CD14-positive monocyte (primary cell): ENCODE data around the gene PITRM1. TPM values are rescaled to one million over a fixed set of nuclear protein-coding genes. Genes with fewer than 3 reads are reported as not detected.
A peak's percentile ranks its signal among the peaks of the same experiment; 100 is the strongest.

Experiments used
- DNase-seq, 3 donors: peaks; one replicate each; pipeline ENCODE4 v3.0.0-alpha.2; 2011 to 2022
- H2AFZ ChIP-seq: 2 replicates; pipeline ENCODE4 v1.6.0; 2012; ENCODE audit warnings: mild to moderate bottlenecking, low read depth, low read length, inconsistent platforms; ENCODE audit not compliant: insufficient read depth, poor library complexity, severe bottlenecking
- H3K27ac ChIP-seq, 2 donors: 1 replicate in 1 of 2; 2 replicates in 1 of 2; pipeline ENCODE4 v1.5.1; 2012 to 2013; ENCODE audit warnings: low read length in 2 of 2, control low read depth in 1 of 2, inconsistent platforms in 1 of 2, low read depth in 1 of 2, mild to moderate bottlenecking in 1 of 2
- H3K27me3 ChIP-seq, 2 donors: one replicate each; pipeline versions ENCODE4 v1.6.0 to v1.6.1; 2011 to 2013; ENCODE audit warnings: low read length in 2 of 2; ENCODE audit not compliant: control insufficient read depth in 2 of 2, insufficient read depth in 2 of 2
- H3K36me3 ChIP-seq, 2 donors: replicated peaks in 1 of 2; 1 replicate in 1 of 2; 2 replicates in 1 of 2; pipeline versions ENCODE4 v1.5.1 to v1.6.1; 2012 to 2013; ENCODE audit warnings: low read length in 2 of 2, control low read depth in 1 of 2, inconsistent platforms in 1 of 2, mild to moderate bottlenecking in 1 of 2; ENCODE audit not compliant: insufficient read depth in 2 of 2, control insufficient read depth in 1 of 2
- H3K4me1 ChIP-seq, 2 donors: 1 replicate in 1 of 2; 2 replicates in 1 of 2; pipeline versions ENCODE4 v1.5.1 to v1.6.1; 2012 to 2013; ENCODE audit warnings: low read length in 2 of 2, control low read depth in 1 of 2, inconsistent platforms in 1 of 2, mild to moderate bottlenecking in 1 of 2, moderate library complexity in 1 of 2; ENCODE audit not compliant: insufficient read depth in 2 of 2, control insufficient read depth in 1 of 2
- H3K4me2 ChIP-seq: replicated peaks from 2 replicates; pipeline ENCODE3; 2012; ENCODE audit warnings: low read length, moderate library complexity, mild to moderate bottlenecking; ENCODE audit not compliant: poor library complexity, severe bottlenecking; ENCODE audit errors: extremely low read depth
- H3K4me3 ChIP-seq, 3 experiments: fragments of 200-600 bp in 1 of 3; sonication (generic) in 1 of 3; replicated peaks in 1 of 3; 1 replicate in 2 of 3; 2 replicates in 1 of 3; pipeline ENCODE4 v1.5.1; 2011 to 2013; ENCODE audit warnings: low read length in 3 of 3, mild to moderate bottlenecking in 3 of 3, control low read depth in 2 of 3, low read depth in 2 of 3, inconsistent platforms in 1 of 3, moderate library complexity in 1 of 3
- H3K79me2 ChIP-seq: 2 replicates; pipeline ENCODE4 v1.6.0; 2012; ENCODE audit warnings: mild to moderate bottlenecking, control low read depth, inconsistent platforms, low read length, moderate library complexity; ENCODE audit not compliant: insufficient read depth
- H3K9ac ChIP-seq: 2 replicates; pipeline ENCODE4 v1.6.0; 2017; ENCODE audit warnings: low read length, mild to moderate bottlenecking; ENCODE audit not compliant: insufficient read depth, poor library complexity, severe bottlenecking
- H3K9me3 ChIP-seq, 2 donors: replicated peaks in 1 of 2; 1 replicate in 1 of 2; 2 replicates in 1 of 2; pipeline versions ENCODE4 v1.5.1 to v1.6.1; 2012 to 2013; ENCODE audit warnings: low read length in 2 of 2, control low read depth in 1 of 2; ENCODE audit not compliant: control insufficient read depth in 1 of 2, insufficient read depth in 1 of 2
- H4K20me1 ChIP-seq: 2 replicates; pipeline ENCODE4 v1.6.0; 2012; ENCODE audit warnings: mild to moderate bottlenecking, low read length, control low read depth, moderate library complexity; ENCODE audit not compliant: insufficient read depth
- H3K27ac Mint-ChIP-seq, 7 donors: one replicate each; pipeline ENCODE4 v1.8.0; 2020; ENCODE audit warnings: mild to moderate bottlenecking in 7 of 7, mixed read lengths in 7 of 7, moderate library complexity in 6 of 7, inconsistent platforms in 2 of 7
- H3K27me3 Mint-ChIP-seq, 3 donors: one replicate each; pipeline ENCODE4 v1.8.0; 2021 to 2022; ENCODE audit warnings: low read depth in 3 of 3, mild to moderate bottlenecking in 3 of 3, mixed read lengths in 3 of 3, moderate library complexity in 3 of 3, inconsistent platforms in 1 of 3
- H3K36me3 Mint-ChIP-seq, 2 donors: one replicate each; pipeline ENCODE4 v1.8.0; 2020; ENCODE audit warnings: mixed read lengths in 2 of 2, inconsistent platforms in 1 of 2, mild to moderate bottlenecking in 1 of 2
- H3K4me1 Mint-ChIP-seq: one replicate; pipeline ENCODE4 v1.8.0; 2020; ENCODE audit warnings: mild to moderate bottlenecking, mixed read lengths
- H3K4me3 Mint-ChIP-seq, 2 donors: one replicate each; pipeline ENCODE4 v1.8.0; 2020; ENCODE audit warnings: mild to moderate bottlenecking in 2 of 2, mixed read lengths in 2 of 2, moderate library complexity in 1 of 2
- H3K9me3 Mint-ChIP-seq, 7 donors: one replicate each; pipeline ENCODE4 v1.8.0; 2020 to 2022; ENCODE audit warnings: mixed read lengths in 7 of 7, mild to moderate bottlenecking in 6 of 7, moderate library complexity in 6 of 7, inconsistent platforms in 2 of 7
- CTCF ChIP-seq: fragments of 200-600 bp; IDR thresholded peaks from one replicate; pipeline ENCODE4 v1.8.0; 2022; ENCODE audit warnings: antibody characterized with exemption, mild to moderate bottlenecking
- WGBS: methylation state at CpG from one replicate; pipeline ENCODE4 v1.1.5; 2013; ENCODE audit warnings: missing lambda C conversion rate; ENCODE audit not compliant: insufficient coverage; 5-methylcytosine and 5-hydroxymethylcytosine counted together
- intact Hi-C, 2 donors: fragments of 100-400 bp; cut with micrococcal nuclease; formaldehyde crosslinking; loops; one replicate each; pipeline versions ENCODE4 v1.15.0 to v1.15.1; 2023
- polyA plus RNA-seq, 3 donors: library from polyadenylated mRNA; depleted of rRNA in 1 of 3; unstranded in 2 of 3; stranded (reverse) in 1 of 3; fragments of 300-500 nt in 2 of 3; fragments of >200 nt in 1 of 3; fragmentation: Illumina TruSeq in 2 of 3; gene quantifications; 1 replicate in 2 of 3; 2 replicates in 1 of 3; pipeline ENCODE4 v1.2.3, GENCODE V29; 2012 to 2021

PITRM1 gene
- polyA plus RNA-seq, 3 donors = 15.3 to 45.7 (median 23.2) TPM

GRCh38 chr10:3206511-3207157 is 34.1 kb upstream of the PITRM1 start:
- H3K79me2 ChIP-seq = no peaks in the 10 kb centered on the region
- H3K36me3 ChIP-seq = no peaks in the 10 kb centered on the region
- DNase-seq = no peak
- Mint-ChIP-seq H3K27me3 (peaks cover 6 to 8% (median 8%) of the 10 kb centered on the region in 3 donors), H3K9me3 (peaks cover 0 to 1% (median 0%) of the 10 kb centered on the region in 7 donors), H3K36me3 (no peaks in the 10 kb centered on the region), H3K27ac (no peak overlapping the region), H3K4me3 (no peak overlapping the region), H3K4me1 (peaks cover 18% of the 10 kb centered on the region)
- WGBS = no CpG with 5 or more reads among the region's 11 CpGs
- H3K4me1 ChIP-seq = peaks cover 9 to 15% of the 10 kb centered on the region in 2 donors
- TF ChIP-seq CTCF = no peak
- no peak overlapping the region for H2AFZ ChIP-seq
- no peak overlapping the region for H3K27ac ChIP-seq
- H3K27me3 ChIP-seq = no peaks in the 10 kb centered on the region
- H3K4me2 ChIP-seq = no peak overlapping the region
- H4K20me1 ChIP-seq = no peaks in the 10 kb centered on the region
- intact Hi-C loops = no loop called here
- H3K4me3 ChIP-seq = no peak overlapping the region
- H3K9me3 ChIP-seq = no peaks in the 10 kb centered on the region
- no peak overlapping the region for H3K9ac ChIP-seq

DNA sequence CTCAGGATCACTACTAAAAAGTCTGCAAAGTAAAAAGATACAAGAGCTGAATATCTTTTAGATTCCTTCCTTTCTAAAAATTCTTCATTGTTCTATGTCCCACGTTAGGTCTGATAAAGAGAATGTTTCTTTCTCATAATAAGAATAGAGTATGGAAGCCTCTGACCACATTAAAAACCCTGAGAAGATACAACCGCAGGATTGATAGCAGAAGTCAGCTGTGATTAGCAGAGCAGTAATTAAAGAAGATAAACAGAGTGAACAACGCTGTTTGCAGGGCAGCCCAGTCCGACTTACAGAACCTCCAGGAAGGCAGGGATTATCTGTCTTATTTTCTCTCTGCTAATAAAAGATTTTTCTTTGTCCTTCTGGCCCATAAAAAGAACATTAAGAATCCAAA is 31.4 kb upstream of the PITRM1 start:
- peaks cover 6 to 7% of the 10 kb centered on the region in 2 donors for H3K4me1 ChIP-seq
- Mint-ChIP-seq H3K4me1 (peaks cover 9% of the 10 kb centered on the region), H3K4me3 (peak overlapping the region in 1 of 2 donors; percentile 3), H3K36me3 (no peaks in the 10 kb centered on the region), H3K27me3 (peaks cover 13 to 15% (median 14%) of the 10 kb centered on the region in 3 donors), H3K27ac (peak overlapping the region in 1 of 7 donors; percentile 57), H3K9me3 (no peaks in the 10 kb centered on the region)
- no peak overlapping the region for H3K9ac ChIP-seq
- H3K36me3 ChIP-seq = no peaks in the 10 kb centered on the region
- H3K4me3 ChIP-seq = no peak overlapping the region
- H3K9me3 ChIP-seq = no peaks in the 10 kb centered on the region
- H3K27ac ChIP-seq = no peak overlapping the region
- H3K79me2 ChIP-seq = no peaks in the 10 kb centered on the region
- no CpG with 5 or more reads among the region's 4 CpGs for WGBS
- no peak overlapping the region for H2AFZ ChIP-seq
- intact Hi-C loops = no loop called here
- TF ChIP-seq CTCF = no peak
- H4K20me1 ChIP-seq = no peaks in the 10 kb centered on the region
- DNase-seq = no peak
- no peak overlapping the region for H3K4me2 ChIP-seq
- peaks cover 0 to 5% of the 10 kb centered on the region in 2 donors for H3K27me3 ChIP-seq
